Right lobe of liver (tissue), 6 donors: Measurements from ENCODE around the gene ADM. TPM values are rescaled to one million over a fixed set of nuclear protein-coding genes. Genes with fewer than 3 reads are reported as not detected.
A peak's percentile ranks its signal among the peaks of the same experiment; 100 is the strongest.

Experiments used
- ATAC-seq, 4 donors: fragments of 200-7000 bp; cut with Tn5 transposase; one replicate each; pipeline ENCODE4 v1.9.1; 2020; ENCODE audit warnings: mild to moderate bottlenecking in 4 of 4, moderate library complexity in 4 of 4
- DNase-seq, 3 donors: peaks; one replicate each; pipeline ENCODE4 v3.0.0-alpha.2; 2020
- H3K27ac ChIP-seq, 3 donors: fragments of 200-600 bp; one replicate each; pipeline ENCODE4 v1.8.0; 2022
- H3K27me3 ChIP-seq, 2 donors: fragments of 200-600 bp; one replicate each; pipeline ENCODE4 v1.8.0; 2022
- H3K36me3 ChIP-seq, 4 donors: fragments of 200-600 bp; sonication (generic) in 1 of 4; one replicate each; pipeline versions ENCODE4 v1.5.1 to v1.8.0; 2017 to 2022; ENCODE audit warnings: control low read depth in 1 of 4
- H3K4me1 ChIP-seq, 4 donors: fragments of 200-600 bp; sonication (generic) in 1 of 4; one replicate each; pipeline versions ENCODE4 v1.5.1 to v1.8.0; 2017 to 2022; ENCODE audit warnings: control low read depth in 1 of 4
- H3K4me3 ChIP-seq, 3 donors: fragments of 200-600 bp; one replicate each; pipeline ENCODE4 v1.8.0; 2022
- H3K9me3 ChIP-seq, 4 donors: fragments of 200-600 bp; sonication (generic) in 1 of 4; one replicate each; pipeline versions ENCODE4 v1.5.1 to v1.8.0; 2017 to 2022; ENCODE audit warnings: control low read depth in 1 of 4
- POLR2A ChIP-seq: fragments of 450-650 bp; IDR thresholded peaks from one replicate; pipeline ENCODE4 v1.6.1; 2017; ENCODE audit warnings: antibody characterized with exemption, mild to moderate bottlenecking
- WGBS: methylation state at CpG from one replicate; pipeline ENCODE4 v1.1.6; 2018; ENCODE audit warnings: low coverage, low lambda C conversion rate; ENCODE audit not compliant: insufficient coverage; ENCODE audit errors: missing lambda C conversion rate; 5-methylcytosine and 5-hydroxymethylcytosine counted together
- intact Hi-C, 2 donors: fragments of 100-400 bp; cut with DNase I; formaldehyde crosslinking; loops; one replicate each; pipeline versions ENCODE4 v1.11.2 to v1.14.1; 2022
- total RNA-seq, 6 experiments: library from RNA; depleted of rRNA in 2 of 6; stranded (reverse); fragments of >200 nt in 2 of 6; fragmentation: NEBNext Ultra II Directional in 3 of 6; extraction: Animal tissue kit (Norgen Biotek cat#: 25700) in 3 of 6; gene quantifications; one replicate each; pipeline versions ENCODE4 v1.1.0 to v1.2.4, GENCODE V29; 2016 to 2023
- TF ChIP-seq, protein P1 (sequence below), 4 donors: fragments of 200-600 bp in 3 of 4; fragments of 450-650 bp in 1 of 4; IDR thresholded peaks; one replicate each; pipeline versions ENCODE4 v1.5.1 to v1.8.0; 2016 to 2022; ENCODE audit warnings: antibody characterized with exemption in 4 of 4, mild to moderate bottlenecking in 2 of 4
- donor health status: DM: no; HTN: yes; CAD: no.
- donor health status: DM: no; HTN: no; CAD: no.
- donor health status: DM: no; HTN: no; CAD: no.
- donor health status: DM: no; HTN: yes; CAD: no.
- donor health status: DM: no; HTN: yes; CAD: no.

ADM gene
- total RNA-seq, 6 experiments from 2014 or later: 7.9 to 82.6 (median 21.6) TPM

DNA sequence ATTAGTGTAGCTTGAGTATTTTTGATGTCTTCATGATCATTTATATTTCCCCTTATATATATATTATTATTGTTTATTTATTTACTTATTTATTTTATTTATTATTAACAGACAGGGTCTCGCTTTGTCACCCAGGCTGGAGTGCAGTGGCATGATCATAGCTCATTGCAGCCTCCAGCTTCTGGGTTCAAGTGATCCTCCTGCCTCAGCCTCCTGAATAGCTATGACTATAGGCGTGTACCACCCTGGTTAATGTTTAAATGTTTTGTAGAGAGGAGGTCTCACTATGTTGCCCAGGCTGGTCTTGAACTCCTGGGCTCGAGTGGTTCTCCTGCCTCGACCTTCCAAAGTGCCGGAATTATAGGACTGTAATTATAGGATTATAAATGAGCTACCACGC, 10.2 kb downstream of the ADM start:
- 91% methylated on average over 6 of the region's 6 CpGs for whole genome bisulfite sequencing
- Histone ChIP-seq H3K4me1 (peaks cover 0 to 3% (median under 1%) of the 10 kb centered on the region in 4 donors), H3K27ac (no peak overlapping the region), H3K27me3 (no peaks in the 10 kb centered on the region), H3K4me3 (no peak overlapping the region), H3K9me3 (no peaks in the 10 kb centered on the region), H3K36me3 (no peaks in the 10 kb centered on the region)
- DNase-seq (no peak), ATAC-seq (no peak)
- intact Hi-C loops: no loop called here
- TF ChIP-seq, protein P1, sequence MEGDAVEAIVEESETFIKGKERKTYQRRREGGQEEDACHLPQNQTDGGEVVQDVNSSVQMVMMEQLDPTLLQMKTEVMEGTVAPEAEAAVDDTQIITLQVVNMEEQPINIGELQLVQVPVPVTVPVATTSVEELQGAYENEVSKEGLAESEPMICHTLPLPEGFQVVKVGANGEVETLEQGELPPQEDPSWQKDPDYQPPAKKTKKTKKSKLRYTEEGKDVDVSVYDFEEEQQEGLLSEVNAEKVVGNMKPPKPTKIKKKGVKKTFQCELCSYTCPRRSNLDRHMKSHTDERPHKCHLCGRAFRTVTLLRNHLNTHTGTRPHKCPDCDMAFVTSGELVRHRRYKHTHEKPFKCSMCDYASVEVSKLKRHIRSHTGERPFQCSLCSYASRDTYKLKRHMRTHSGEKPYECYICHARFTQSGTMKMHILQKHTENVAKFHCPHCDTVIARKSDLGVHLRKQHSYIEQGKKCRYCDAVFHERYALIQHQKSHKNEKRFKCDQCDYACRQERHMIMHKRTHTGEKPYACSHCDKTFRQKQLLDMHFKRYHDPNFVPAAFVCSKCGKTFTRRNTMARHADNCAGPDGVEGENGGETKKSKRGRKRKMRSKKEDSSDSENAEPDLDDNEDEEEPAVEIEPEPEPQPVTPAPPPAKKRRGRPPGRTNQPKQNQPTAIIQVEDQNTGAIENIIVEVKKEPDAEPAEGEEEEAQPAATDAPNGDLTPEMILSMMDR (IDR thresholded peaks at IDR 0.05): no peak
- TF ChIP-seq POLR2A: no peak

DNA sequence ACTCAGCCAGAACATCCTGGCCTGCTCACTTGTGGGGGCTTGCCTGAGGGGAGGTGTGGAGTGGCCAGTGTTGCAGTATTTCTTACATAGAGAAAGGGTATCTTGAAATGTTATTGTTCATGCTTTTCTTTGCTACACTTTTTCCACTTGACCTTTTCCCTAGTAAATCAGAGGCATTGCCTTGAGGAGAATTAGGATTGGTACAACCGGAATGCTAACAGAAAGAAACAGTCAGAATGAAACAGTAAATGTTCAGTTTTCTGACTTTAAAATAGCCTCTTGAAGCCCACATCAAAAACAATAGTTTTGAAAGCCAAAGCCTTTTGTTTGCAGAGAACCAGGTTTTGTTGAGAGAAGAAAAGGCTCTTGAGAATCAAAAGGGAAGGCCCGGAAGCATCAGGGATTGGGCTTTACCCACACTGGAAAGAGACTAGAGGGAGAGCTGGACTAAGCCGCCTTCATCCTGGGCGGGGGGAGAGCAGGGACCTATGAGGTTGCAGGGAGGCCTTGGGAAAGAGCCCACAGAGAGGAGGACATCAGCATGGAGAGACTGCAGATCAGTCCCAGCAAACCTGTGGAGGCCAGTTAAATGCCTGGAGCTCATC, 12.4 kb downstream of the ADM start:
- H3K27me3 ChIP-seq: no peaks in the 10 kb centered on the region
- TF ChIP-seq, protein P1 (IDR thresholded peaks at IDR 0.05): no peak
- no peak for TF ChIP-seq POLR2A
- no peak overlapping the region for H3K4me3 ChIP-seq
- ATAC-seq (no peak), DNase-seq (no peak)
- H3K4me1 ChIP-seq: no peaks in the 10 kb centered on the region
- intact Hi-C loops: no loop called here
- H3K36me3 ChIP-seq: no peaks in the 10 kb centered on the region
- no peaks in the 10 kb centered on the region for H3K9me3 ChIP-seq
- WGBS: 87% methylated on average over 4 of the region's 4 CpGs
- no peak overlapping the region for H3K27ac ChIP-seq

DNA sequence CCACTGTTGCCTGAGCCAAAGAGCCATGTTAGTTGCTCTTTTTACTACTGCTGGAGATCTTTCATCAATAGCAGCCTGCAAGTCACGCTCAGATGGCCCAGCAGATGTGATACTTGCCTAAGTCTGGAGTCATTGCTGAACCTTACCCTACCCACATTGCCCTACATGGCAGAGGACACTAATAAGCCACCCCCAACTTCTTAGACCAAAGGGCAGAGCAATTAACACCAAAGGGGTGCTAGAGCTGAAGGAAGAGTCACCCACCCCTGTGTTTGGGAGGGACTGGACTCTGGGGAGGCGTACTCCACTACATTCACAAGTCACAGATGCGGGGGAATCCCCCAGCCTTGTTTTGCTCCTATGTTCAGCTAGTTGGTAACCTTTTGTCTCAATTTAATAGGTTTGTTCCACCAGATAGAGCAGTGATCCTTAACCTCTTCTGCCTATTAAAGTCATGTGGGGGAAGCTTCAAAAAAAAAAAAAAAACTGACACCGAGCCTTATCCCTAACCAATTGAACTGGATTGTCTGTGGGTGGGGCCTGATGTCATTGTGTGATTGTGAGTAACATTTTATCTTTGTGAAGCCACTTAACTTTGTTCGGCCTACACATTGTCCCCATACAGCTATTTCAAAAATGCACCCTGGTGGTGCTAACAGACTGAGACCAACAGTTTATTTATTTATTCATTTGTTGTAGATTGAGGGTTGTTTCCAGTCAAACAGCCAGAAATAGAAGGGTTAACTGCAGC, 13.1 kb downstream of the ADM start:
- no peak for ATAC-seq
- no peak for TF ChIP-seq POLR2A
- TF ChIP-seq, protein P1 (IDR thresholded peaks at IDR 0.05): no peak
- no peak overlapping the region for H3K27ac ChIP-seq
- intact Hi-C loops: no loop called here
- no peaks in the 10 kb centered on the region for H3K9me3 ChIP-seq
- no peak overlapping the region for H3K4me3 ChIP-seq
- H3K27me3 ChIP-seq: no peaks in the 10 kb centered on the region
- no peaks in the 10 kb centered on the region for H3K36me3 ChIP-seq
- no peak for DNase-seq
- H3K4me1 ChIP-seq: peaks cover 0 to 6% (median 2%) of the 10 kb centered on the region in 4 donors
- 65% methylated on average over 2 of the region's 5 CpGs for WGBS

DNA sequence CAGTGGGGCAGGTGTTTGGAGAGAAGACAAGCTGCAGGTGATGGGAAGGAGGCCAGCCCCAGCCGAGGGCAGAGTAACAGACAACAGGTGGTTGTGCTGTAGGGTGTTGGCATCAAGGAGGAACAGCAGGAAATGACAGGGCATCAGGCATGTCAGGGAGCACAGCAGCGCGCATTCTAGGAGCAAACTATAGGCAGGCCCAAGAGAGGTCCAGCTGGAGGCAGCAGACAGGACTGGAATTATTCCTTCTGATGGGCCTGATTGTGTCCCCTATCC, 13.6 kb downstream of the ADM start:
- Histone ChIP-seq H3K9me3 (no peaks in the 10 kb centered on the region), H3K36me3 (no peaks in the 10 kb centered on the region), H3K27ac (no peak overlapping the region), H3K4me1 (peaks cover 0 to 11% (median 4%) of the 10 kb centered on the region in 4 donors), H3K27me3 (no peaks in the 10 kb centered on the region), H3K4me3 (no peak overlapping the region)
- WGBS: 60% methylated on average over 3 of the region's 3 CpGs
- DNase-seq: no peak
- ATAC-seq: peak in 1 of 4 donors; percentile 12
- TF ChIP-seq, protein P1 (IDR thresholded peaks at IDR 0.05): no peak
- no peak for TF ChIP-seq POLR2A
- intact Hi-C loops: no loop called here
